ENCODE measurements around the gene MRPL37.

The MRPL37 gene

DNA sequence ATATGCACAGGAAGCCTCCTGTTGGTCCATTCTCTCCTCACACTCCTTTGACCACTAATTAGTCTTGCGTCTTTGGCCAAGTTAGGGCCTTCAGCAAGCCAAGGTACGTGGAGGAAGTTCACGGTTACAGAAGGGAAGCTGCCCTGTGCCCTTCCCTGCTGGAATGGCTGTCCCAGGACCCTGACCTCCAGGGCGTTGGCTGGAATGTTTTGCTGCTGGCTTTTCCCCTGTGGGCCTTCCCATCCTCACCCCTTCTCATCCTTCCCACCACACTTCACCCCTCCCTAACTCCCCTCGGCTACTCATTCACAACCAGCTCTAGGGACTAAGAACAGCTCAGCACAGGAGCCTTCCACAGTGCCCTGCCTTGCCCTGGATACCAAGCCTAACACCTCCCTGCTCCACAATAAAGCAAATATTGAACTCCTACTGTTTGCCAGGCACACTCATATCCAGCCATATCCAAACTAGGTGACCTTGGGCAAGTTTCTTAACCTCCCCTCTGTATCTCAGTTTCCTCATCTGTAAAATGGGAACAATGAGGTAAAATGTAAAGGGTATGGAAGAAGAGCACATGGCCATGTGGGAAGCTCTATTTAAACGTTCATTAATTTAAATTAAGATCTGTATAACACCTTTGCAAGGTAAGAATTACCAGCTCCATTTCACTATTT lies 38.3 kb upstream of the MRPL37 start:
- ATAC-seq: no peak
- TF ChIP-seq, protein P1, sequence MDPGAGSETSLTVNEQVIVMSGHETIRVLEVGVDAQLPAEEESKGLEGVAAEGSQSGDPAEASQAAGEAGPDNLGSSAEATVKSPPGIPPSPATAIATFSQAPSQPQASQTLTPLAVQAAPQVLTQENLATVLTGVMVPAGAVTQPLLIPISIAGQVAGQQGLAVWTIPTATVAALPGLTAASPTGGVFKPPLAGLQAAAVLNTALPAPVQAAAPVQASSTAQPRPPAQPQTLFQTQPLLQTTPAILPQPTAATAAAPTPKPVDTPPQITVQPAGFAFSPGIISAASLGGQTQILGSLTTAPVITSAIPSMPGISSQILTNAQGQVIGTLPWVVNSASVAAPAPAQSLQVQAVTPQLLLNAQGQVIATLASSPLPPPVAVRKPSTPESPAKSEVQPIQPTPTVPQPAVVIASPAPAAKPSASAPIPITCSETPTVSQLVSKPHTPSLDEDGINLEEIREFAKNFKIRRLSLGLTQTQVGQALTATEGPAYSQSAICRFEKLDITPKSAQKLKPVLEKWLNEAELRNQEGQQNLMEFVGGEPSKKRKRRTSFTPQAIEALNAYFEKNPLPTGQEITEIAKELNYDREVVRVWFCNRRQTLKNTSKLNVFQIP (CRISPR knock-in tag; IDR thresholded peaks at IDR 0.05; ENCODE audit: borderline replicate concordance, low read depth): no peak
- TF ChIP-seq ZC3H10 (CRISPR knock-in tag; IDR thresholded peaks at IDR 0.05) (no peak), GLIS3 (CRISPR knock-in tag; IDR thresholded peaks at IDR 0.05) (no peak)

DNA sequence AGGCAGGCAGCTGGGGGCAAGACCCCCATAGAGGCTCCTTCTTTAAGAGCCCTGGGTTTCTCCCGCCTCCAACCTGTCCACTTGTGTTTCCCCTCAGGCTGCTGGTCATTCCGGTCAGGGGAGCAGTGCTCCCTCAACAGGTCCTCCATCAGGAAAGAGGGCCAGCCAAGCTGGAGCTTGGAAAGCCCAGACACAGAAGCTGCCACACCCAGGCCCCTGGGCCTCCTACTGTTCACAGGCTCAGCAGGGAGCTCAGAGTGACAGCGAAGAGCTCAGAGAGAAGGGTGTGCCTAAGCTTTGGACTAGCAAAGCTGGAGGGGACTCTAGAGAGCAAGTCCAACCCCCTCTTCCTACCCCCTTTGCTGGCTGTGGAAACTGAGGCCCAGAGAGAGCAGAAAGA lies 36.9 kb upstream of the MRPL37 start:
- no peak for ATAC-seq
- TF ChIP-seq CSDC2 (CRISPR knock-in tag; IDR thresholded peaks at IDR 0.05) (no peak), GLIS3 (CRISPR knock-in tag; IDR thresholded peaks at IDR 0.05) (no peak), ZFP30 (CRISPR knock-in tag; IDR thresholded peaks at IDR 0.05) (no peak), ESRRG (CRISPR knock-in tag; IDR thresholded peaks at IDR 0.05) (no peak), ZNF8 (CRISPR knock-in tag; IDR thresholded peaks at IDR 0.05) (no peak), PPARA (CRISPR knock-in tag; IDR thresholded peaks at IDR 0.05; ENCODE audit: borderline replicate concordance) (no peak), TOX (CRISPR knock-in tag; IDR thresholded peaks at IDR 0.05; ENCODE audit: borderline replicate concordance) (no peak), TCF4 (CRISPR knock-in tag; IDR thresholded peaks at IDR 0.05; ENCODE audit: borderline replicate concordance) (no peak), OSR1 (CRISPR knock-in tag; IDR thresholded peaks at IDR 0.05) (no peak), ZNF565 (CRISPR knock-in tag; conservative IDR thresholded peaks at IDR 0.05; ENCODE audit: low read depth) (no peak), ARNTL (CRISPR knock-in tag; IDR thresholded peaks at IDR 0.05; ENCODE audit: borderline replicate concordance, low read depth) (no peak), BACH2 (CRISPR knock-in tag; IDR thresholded peaks at IDR 0.05; ENCODE audit: borderline replicate concordance) (no peak), RARB (CRISPR knock-in tag; IDR thresholded peaks at IDR 0.05) (no peak), ZNF70 (CRISPR knock-in tag; IDR thresholded peaks at IDR 0.05) (no peak)
- TF ChIP-seq, protein P2, sequence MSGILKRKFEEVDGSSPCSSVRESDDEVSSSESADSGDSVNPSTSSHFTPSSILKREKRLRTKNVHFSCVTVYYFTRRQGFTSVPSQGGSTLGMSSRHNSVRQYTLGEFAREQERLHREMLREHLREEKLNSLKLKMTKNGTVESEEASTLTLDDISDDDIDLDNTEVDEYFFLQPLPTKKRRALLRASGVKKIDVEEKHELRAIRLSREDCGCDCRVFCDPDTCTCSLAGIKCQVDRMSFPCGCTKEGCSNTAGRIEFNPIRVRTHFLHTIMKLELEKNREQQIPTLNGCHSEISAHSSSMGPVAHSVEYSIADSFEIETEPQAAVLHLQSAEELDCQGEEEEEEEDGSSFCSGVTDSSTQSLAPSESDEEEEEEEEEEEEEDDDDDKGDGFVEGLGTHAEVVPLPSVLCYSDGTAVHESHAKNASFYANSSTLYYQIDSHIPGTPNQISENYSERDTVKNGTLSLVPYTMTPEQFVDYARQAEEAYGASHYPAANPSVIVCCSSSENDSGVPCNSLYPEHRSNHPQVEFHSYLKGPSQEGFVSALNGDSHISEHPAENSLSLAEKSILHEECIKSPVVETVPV (CRISPR knock-in tag; IDR thresholded peaks at IDR 0.05): no peak
- TF ChIP-seq, protein P3, sequence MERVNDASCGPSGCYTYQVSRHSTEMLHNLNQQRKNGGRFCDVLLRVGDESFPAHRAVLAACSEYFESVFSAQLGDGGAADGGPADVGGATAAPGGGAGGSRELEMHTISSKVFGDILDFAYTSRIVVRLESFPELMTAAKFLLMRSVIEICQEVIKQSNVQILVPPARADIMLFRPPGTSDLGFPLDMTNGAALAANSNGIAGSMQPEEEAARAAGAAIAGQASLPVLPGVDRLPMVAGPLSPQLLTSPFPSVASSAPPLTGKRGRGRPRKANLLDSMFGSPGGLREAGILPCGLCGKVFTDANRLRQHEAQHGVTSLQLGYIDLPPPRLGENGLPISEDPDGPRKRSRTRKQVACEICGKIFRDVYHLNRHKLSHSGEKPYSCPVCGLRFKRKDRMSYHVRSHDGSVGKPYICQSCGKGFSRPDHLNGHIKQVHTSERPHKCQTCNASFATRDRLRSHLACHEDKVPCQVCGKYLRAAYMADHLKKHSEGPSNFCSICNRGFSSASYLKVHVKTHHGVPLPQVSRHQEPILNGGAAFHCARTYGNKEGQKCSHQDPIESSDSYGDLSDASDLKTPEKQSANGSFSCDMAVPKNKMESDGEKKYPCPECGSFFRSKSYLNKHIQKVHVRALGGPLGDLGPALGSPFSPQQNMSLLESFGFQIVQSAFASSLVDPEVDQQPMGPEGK (CRISPR knock-in tag; IDR thresholded peaks at IDR 0.05; ENCODE audit: borderline replicate concordance): no peak
- TF ChIP-seq, protein P4, sequence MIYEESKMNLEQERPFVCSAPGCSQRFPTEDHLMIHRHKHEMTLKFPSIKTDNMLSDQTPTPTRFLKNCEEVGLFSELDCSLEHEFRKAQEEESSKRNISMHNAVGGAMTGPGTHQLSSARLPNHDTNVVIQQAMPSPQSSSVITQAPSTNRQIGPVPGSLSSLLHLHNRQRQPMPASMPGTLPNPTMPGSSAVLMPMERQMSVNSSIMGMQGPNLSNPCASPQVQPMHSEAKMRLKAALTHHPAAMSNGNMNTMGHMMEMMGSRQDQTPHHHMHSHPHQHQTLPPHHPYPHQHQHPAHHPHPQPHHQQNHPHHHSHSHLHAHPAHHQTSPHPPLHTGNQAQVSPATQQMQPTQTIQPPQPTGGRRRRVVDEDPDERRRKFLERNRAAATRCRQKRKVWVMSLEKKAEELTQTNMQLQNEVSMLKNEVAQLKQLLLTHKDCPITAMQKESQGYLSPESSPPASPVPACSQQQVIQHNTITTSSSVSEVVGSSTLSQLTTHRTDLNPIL (CRISPR knock-in tag; IDR thresholded peaks at IDR 0.05; ENCODE audit: low read depth): no peak
- TF ChIP-seq, protein P5, sequence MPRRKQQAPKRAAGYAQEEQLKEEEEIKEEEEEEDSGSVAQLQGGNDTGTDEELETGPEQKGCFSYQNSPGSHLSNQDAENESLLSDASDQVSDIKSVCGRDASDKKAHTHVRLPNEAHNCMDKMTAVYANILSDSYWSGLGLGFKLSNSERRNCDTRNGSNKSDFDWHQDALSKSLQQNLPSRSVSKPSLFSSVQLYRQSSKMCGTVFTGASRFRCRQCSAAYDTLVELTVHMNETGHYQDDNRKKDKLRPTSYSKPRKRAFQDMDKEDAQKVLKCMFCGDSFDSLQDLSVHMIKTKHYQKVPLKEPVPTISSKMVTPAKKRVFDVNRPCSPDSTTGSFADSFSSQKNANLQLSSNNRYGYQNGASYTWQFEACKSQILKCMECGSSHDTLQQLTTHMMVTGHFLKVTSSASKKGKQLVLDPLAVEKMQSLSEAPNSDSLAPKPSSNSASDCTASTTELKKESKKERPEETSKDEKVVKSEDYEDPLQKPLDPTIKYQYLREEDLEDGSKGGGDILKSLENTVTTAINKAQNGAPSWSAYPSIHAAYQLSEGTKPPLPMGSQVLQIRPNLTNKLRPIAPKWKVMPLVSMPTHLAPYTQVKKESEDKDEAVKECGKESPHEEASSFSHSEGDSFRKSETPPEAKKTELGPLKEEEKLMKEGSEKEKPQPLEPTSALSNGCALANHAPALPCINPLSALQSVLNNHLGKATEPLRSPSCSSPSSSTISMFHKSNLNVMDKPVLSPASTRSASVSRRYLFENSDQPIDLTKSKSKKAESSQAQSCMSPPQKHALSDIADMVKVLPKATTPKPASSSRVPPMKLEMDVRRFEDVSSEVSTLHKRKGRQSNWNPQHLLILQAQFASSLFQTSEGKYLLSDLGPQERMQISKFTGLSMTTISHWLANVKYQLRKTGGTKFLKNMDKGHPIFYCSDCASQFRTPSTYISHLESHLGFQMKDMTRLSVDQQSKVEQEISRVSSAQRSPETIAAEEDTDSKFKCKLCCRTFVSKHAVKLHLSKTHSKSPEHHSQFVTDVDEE (CRISPR knock-in tag; IDR thresholded peaks at IDR 0.05): no peak

DNA sequence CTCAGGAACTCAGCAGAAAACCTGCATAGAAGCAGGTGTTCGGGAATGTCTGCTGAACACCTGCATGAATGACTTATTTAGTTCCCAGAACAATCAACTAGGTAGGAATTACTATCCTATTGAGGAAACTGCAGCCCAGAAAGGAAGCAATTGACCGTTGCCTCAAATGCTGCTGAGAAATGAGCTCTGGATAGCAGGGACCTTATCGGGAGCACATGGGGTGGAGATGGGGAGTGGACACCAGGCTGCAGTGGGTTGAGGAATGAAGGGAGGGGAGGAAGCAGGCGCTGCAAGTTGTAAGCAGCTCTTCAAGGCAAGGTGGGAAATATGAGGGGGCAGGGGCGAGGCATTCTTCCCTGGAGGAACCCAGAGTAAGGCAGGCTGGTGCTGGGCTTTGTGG lies 36.4 kb upstream of the MRPL37 start:
- ATAC-seq: no peak
- TF ChIP-seq OSR1 (CRISPR knock-in tag; IDR thresholded peaks at IDR 0.05) (no peak), ZNF70 (CRISPR knock-in tag; IDR thresholded peaks at IDR 0.05) (no peak), TOX (CRISPR knock-in tag; IDR thresholded peaks at IDR 0.05; ENCODE audit: borderline replicate concordance) (no peak), ZNF8 (CRISPR knock-in tag; IDR thresholded peaks at IDR 0.05) (no peak), ARNTL (CRISPR knock-in tag; IDR thresholded peaks at IDR 0.05; ENCODE audit: borderline replicate concordance, low read depth) (no peak), TCF4 (CRISPR knock-in tag; IDR thresholded peaks at IDR 0.05; ENCODE audit: borderline replicate concordance) (no peak), CSDC2 (CRISPR knock-in tag; IDR thresholded peaks at IDR 0.05) (no peak), ZFP3 (CRISPR knock-in tag; IDR thresholded peaks at IDR 0.05) (no peak), ZC3H10 (CRISPR knock-in tag; IDR thresholded peaks at IDR 0.05) (no peak), SNAI2 (CRISPR knock-in tag; IDR thresholded peaks at IDR 0.05) (no peak), BACH2 (CRISPR knock-in tag; IDR thresholded peaks at IDR 0.05; ENCODE audit: borderline replicate concordance) (no peak), ESRRG (CRISPR knock-in tag; IDR thresholded peaks at IDR 0.05) (no peak)
- TF ChIP-seq, protein P3 (CRISPR knock-in tag; IDR thresholded peaks at IDR 0.05; ENCODE audit: borderline replicate concordance): no peak
- TF ChIP-seq, protein P2 (CRISPR knock-in tag; IDR thresholded peaks at IDR 0.05): no peak
- TF ChIP-seq, protein P1 (CRISPR knock-in tag; IDR thresholded peaks at IDR 0.05; ENCODE audit: borderline replicate concordance, low read depth): no peak
